Lung (tissue), 12 donors: ENCODE data around the gene RSAD2. TPM values are rescaled to one million over a fixed set of nuclear protein-coding genes. Genes with fewer than 3 reads are reported as not detected.

Experiments used
- ATAC-seq: fragments of 200-7000 bp; cut with Tn5 transposase; one replicate; pipeline ENCODE4 v1.9.1; 2020; ENCODE audit warnings: moderate number of reproducible peaks; ENCODE audit not compliant: insufficient read depth, low FRiP score
- DNase-seq, 3 donors: peaks; one replicate each; pipeline ENCODE4 v3.0.0-alpha.2; 2013 to 2017
- H3K27ac ChIP-seq, 2 donors: one replicate each; pipeline ENCODE4 v1.5.1; 2013; ENCODE audit warnings: mild to moderate bottlenecking in 2 of 2, moderate library complexity in 2 of 2, control low read depth in 1 of 2, inconsistent platforms in 1 of 2, low read depth in 1 of 2, low read length in 1 of 2
- H3K27me3 ChIP-seq, 3 donors: one replicate each; pipeline ENCODE4 v1.5.1; 2013; ENCODE audit warnings: low read length in 2 of 3; ENCODE audit not compliant: control insufficient read depth in 3 of 3, insufficient read depth in 3 of 3
- H3K36me3 ChIP-seq, 4 donors: one replicate each; pipeline ENCODE4 v1.5.1; 2013; ENCODE audit warnings: low read length in 4 of 4, mild to moderate bottlenecking in 1 of 4, moderate library complexity in 1 of 4; ENCODE audit not compliant: control insufficient read depth in 4 of 4, insufficient read depth in 4 of 4
- H3K4me1 ChIP-seq, 5 donors: one replicate each; pipeline ENCODE4 v1.5.1; 2013; ENCODE audit warnings: low read length in 5 of 5, mild to moderate bottlenecking in 2 of 5, moderate library complexity in 1 of 5; ENCODE audit not compliant: control insufficient read depth in 5 of 5, insufficient read depth in 5 of 5
- H3K4me3 ChIP-seq: one replicate; pipeline ENCODE4 v1.5.1; 2013; ENCODE audit warnings: mild to moderate bottlenecking, control low read depth, moderate library complexity
- H3K9ac ChIP-seq, 2 donors: one replicate each; pipeline ENCODE4 v1.5.1; 2013; ENCODE audit warnings: low read length in 2 of 2, control low read depth in 1 of 2; ENCODE audit not compliant: insufficient read depth in 1 of 2
- H3K9me3 ChIP-seq, 4 donors: one replicate each; pipeline ENCODE4 v1.5.1; 2013; ENCODE audit warnings: low read length in 3 of 4, mild to moderate bottlenecking in 1 of 4, moderate library complexity in 1 of 4; ENCODE audit not compliant: control insufficient read depth in 4 of 4, insufficient read depth in 3 of 4
- CTCF ChIP-seq: IDR thresholded peaks from 2 replicates; pipeline ENCODE4 v1.5.1; 2012; ENCODE audit warnings: mild to moderate bottlenecking; ENCODE audit errors: control extremely low read depth, extremely low read depth
- WGBS, 2 donors: extraction: QIAGEN DNeasy Blood & Tissue Kit; methylation state at CpG; one replicate each; pipeline ENCODE4 v1.1.7; 2013; 5-methylcytosine and 5-hydroxymethylcytosine counted together
- polyA plus RNA-seq, 2 donors: library from polyadenylated mRNA; stranded (reverse); fragments of 200-250 nt; gene quantifications; one replicate each; pipeline ENCODE4 v1.2.1, GENCODE V29; 2013
- total RNA-seq, 2 donors: library from RNA; depleted of rRNA in 1 of 2; stranded (reverse); fragments of >200 nt in 1 of 2; gene quantifications; one replicate each; pipeline ENCODE4 v1.2.1, GENCODE V29; 2014 to 2021
- donor health status: control.
- donor health status: control.
- donor health status: Bipolar disorder and iron deficiency.
- donor health status: healthy.
- donor health status: DM: yes; HTN: yes; CAD: no.

The RSAD2 gene
- total and polyA plus RNA-seq, 4 donors, result 3.3 to 13.2 (median 12.0) TPM

DNA sequence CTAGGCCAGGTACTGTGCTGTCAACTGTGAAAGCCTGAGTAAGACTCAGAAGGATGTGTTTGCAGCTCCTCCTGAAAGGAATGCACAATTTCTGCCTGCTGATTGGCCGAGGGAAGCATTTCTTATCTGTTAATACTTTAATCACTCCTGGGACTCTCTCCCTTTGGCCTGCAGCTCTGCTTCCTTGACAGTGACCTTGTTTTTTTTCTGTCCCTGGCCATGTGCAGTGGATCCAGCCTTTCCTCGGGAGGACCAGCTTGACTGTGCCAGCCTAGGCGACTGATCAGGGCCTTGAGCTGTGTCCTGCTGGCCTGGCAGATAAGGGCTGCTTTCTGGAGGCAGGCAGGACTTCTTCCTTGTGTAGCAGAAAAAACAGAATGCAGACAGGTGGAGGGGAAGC, 49.6 kb downstream of the RSAD2 start:
- H3K27me3 ChIP-seq, result no peaks in the 10 kb centered on the region
- no peak overlapping the region for H3K4me3 ChIP-seq
- peak overlapping the region in 1 of 2 donors; percentile 58 for H3K27ac ChIP-seq
- WGBS, 2 donors, result 40 to 51% methylated on average over 3 of the region's 3 CpGs
- no peaks in the 10 kb centered on the region for H3K36me3 ChIP-seq
- no peaks in the 10 kb centered on the region for H3K9me3 ChIP-seq
- H3K9ac ChIP-seq, result no peak overlapping the region
- peak; percentile 12 for ATAC-seq
- H3K4me1 ChIP-seq, result peaks cover 8 to 42% (median 18%) of the 10 kb centered on the region in 5 donors
- TF ChIP-seq CTCF, result no peak
- DNase-seq, result no peak

GRCh38 chr2:6927753-6928152, 50.2 kb downstream of the RSAD2 start:
- H3K27ac ChIP-seq, result no peak overlapping the region

DNA sequence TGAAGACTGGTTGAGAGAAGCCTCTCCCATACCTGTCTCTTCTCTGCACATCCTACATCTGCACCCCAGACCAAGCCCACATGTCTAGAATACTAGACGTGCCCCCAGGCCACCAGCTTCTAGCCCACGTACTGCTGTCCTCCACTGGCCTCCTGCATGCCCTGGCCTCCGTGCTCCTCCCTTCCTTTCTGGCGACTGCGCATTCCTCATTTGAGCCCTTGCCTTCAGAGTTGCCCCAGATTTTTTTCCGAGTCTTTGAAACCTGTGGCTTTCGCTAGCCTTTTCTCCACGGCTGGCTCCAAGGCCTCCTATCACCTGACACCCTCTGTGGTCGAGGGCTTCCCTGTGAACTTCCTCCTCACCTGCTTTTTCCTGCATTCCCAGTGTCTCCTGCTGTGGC, 50.9 kb downstream of the RSAD2 start:
- H3K27me3 ChIP-seq, result no peaks in the 10 kb centered on the region
- ATAC-seq (no peak), DNase-seq (no peak)
- no peaks in the 10 kb centered on the region for H3K36me3 ChIP-seq
- no peaks in the 10 kb centered on the region for H3K9me3 ChIP-seq
- no peak overlapping the region for H3K27ac ChIP-seq
- H3K4me3 ChIP-seq, result no peak overlapping the region
- H3K9ac ChIP-seq, result no peak overlapping the region
- no peak for TF ChIP-seq CTCF
- WGBS, 2 donors, result 74 to 86% methylated on average over 9 of the region's 9 CpGs
- H3K4me1 ChIP-seq, result peaks cover 8 to 41% (median 18%) of the 10 kb centered on the region in 5 donors

More at GRCh38 chr2:6927753-6928152, 50.2 kb downstream of the RSAD2 start:
- H3K27me3 ChIP-seq, result no peaks in the 10 kb centered on the region
- H3K4me3 ChIP-seq, result no peak overlapping the region
- no peak for TF ChIP-seq CTCF
- H3K36me3 ChIP-seq, result no peaks in the 10 kb centered on the region
- no peak overlapping the region for H3K9ac ChIP-seq
- peaks cover 8 to 41% (median 18%) of the 10 kb centered on the region in 5 donors for H3K4me1 ChIP-seq
- DNase-seq (no peak), ATAC-seq (no peak)
- no peaks in the 10 kb centered on the region for H3K9me3 ChIP-seq
- 90 to 95% methylated on average over 3 of the region's 3 CpGs for WGBS, 2 donors

- TF ChIP-seq CTCF, result no peak
- Histone ChIP-seq H3K27ac (no peak overlapping the region), H3K4me3 (no peak overlapping the region), H3K9ac (no peak overlapping the region), H3K27me3 (no peaks in the 10 kb centered on the region), H3K4me1 (peaks cover 8 to 41% (median 16%) of the 10 kb centered on the region in 5 donors), H3K9me3 (no peaks in the 10 kb centered on the region), H3K36me3 (no peaks in the 10 kb centered on the region)
- 54 to 70% methylated on average over 6 of the region's 6 CpGs for WGBS, 2 donors
- no peak for ATAC-seq
- no peak for DNase-seq
Measured at GRCh38 chr2:6929196-6929819, 51.7 kb downstream of the RSAD2 start.
